Spinal cord (tissue), 10 donors: ENCODE measurements around the gene PDZD2. TPM values are rescaled to one million over a fixed set of nuclear protein-coding genes. Genes with fewer than 3 reads are reported as not detected.

ENCODE experiments used
- DNase-seq, 6 donors: peaks; one replicate each; pipeline versions ENCODE4 v3.0.0 to v3.0.0-alpha.2; 2013 to 2015; ENCODE audit warnings: low spot score in 6 of 6, low read depth in 4 of 6
- H3K27ac ChIP-seq: one replicate; pipeline ENCODE4 v1.5.1; 2013; ENCODE audit warnings: low read depth, low read length, control low read depth
- H3K27me3 ChIP-seq: one replicate; pipeline ENCODE4 v1.6.1; 2013; ENCODE audit warnings: low read length; ENCODE audit not compliant: control insufficient read depth, insufficient read depth
- H3K36me3 ChIP-seq: one replicate; pipeline ENCODE4 v1.6.1; 2013; ENCODE audit warnings: low read length; ENCODE audit not compliant: control insufficient read depth, insufficient read depth
- H3K4me1 ChIP-seq: one replicate; pipeline ENCODE4 v1.6.1; 2013; ENCODE audit warnings: low read length; ENCODE audit not compliant: control insufficient read depth, insufficient read depth
- H3K4me3 ChIP-seq: one replicate; pipeline ENCODE4 v1.5.1; 2013; ENCODE audit warnings: low read depth, low read length, control low read depth
- H3K9me3 ChIP-seq: one replicate; pipeline ENCODE4 v1.6.1; 2013; ENCODE audit warnings: low read length; ENCODE audit not compliant: control insufficient read depth, insufficient read depth
- WGBS: methylation state at CpG from one replicate; pipeline ENCODE4 v1.1.5; 2013; ENCODE audit warnings: missing lambda C conversion rate; ENCODE audit not compliant: insufficient coverage; 5-methylcytosine and 5-hydroxymethylcytosine counted together
- polyA plus RNA-seq, 2 donors: library from polyadenylated mRNA; unstranded; fragments of 120-200 nt; gene quantifications; one replicate each; pipeline ENCODE4 v1.2.1, GENCODE V29; 2013; ENCODE audit not compliant: insufficient read length in 2 of 2
- total RNA-seq, 2 donors: library from RNA; depleted of rRNA in 1 of 2; stranded (reverse); fragments of 120-200 nt in 1 of 2; fragments of >200 nt in 1 of 2; gene quantifications; one replicate each; pipeline versions ENCODE4 v1.2.3 to v1.2.4, GENCODE V29; 2013 to 2014
- donor health status: healthy.

Gene PDZD2
- total and polyA plus RNA-seq, 4 donors, result 22.1 to 40.2 (median 34.9) TPM

DNA sequence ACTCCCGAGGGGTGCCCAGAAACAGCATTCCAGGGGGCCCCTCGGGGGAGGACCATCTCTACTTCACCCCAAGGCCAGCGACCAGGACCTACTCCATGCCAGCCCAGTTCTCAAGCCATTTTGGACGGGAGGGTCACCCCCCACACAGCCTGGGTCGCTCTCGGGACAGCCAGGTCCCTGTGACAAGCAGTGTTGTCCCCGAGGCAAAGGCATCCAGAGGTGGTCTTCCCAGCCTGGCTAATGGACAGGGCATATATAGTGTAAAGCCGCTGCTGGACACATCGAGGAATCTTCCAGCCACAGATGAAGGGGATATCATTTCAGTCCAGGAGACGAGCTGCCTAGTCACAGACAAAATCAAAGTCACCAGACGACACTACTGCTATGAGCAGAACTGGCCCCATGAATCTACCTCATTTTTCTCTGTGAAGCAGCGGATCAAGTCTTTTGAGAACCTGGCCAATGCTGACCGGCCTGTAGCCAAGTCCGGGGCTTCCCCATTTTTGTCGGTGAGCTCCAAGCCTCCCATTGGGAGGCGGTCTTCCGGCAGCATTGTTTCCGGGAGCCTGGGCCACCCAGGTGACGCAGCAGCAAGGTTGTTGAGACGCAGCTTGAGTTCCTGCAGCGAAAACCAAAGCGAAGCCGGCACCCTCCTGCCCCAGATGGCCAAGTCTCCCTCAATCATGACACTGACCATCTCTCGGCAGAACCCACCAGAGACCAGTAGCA lies 451.3 kb downstream of the PDZD2 start:
- H3K4me3 ChIP-seq, result no peak overlapping the region
- H3K27ac ChIP-seq, result no peak overlapping the region
- no peak for DNase-seq
- H3K4me1 ChIP-seq, result peaks cover 3% of the 10 kb centered on the region
- no peaks in the 10 kb centered on the region for H3K9me3 ChIP-seq
- 88% methylated on average over 22 of the region's 24 CpGs for WGBS
- peaks cover 45% of the 10 kb centered on the region for H3K36me3 ChIP-seq
- H3K27me3 ChIP-seq, result no peaks in the 10 kb centered on the region

DNA sequence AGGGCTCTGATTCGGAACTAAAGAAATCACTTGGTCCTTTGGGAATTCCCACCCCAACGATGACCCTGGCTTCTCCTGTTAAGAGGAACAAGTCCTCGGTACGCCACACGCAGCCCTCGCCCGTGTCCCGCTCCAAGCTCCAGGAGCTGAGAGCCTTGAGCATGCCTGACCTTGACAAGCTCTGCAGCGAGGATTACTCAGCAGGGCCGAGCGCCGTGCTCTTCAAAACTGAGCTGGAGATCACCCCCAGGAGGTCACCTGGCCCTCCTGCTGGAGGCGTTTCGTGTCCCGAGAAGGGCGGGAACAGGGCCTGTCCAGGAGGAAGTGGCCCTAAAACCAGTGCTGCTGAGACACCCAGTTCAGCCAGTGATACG lies 451.8 kb downstream of the PDZD2 start:
- 93% methylated on average over 16 of the region's 17 CpGs for WGBS
- Histone ChIP-seq H3K4me3 (no peak overlapping the region), H3K36me3 (peaks cover 45% of the 10 kb centered on the region), H3K27me3 (no peaks in the 10 kb centered on the region), H3K27ac (no peak overlapping the region), H3K4me1 (peaks cover 3% of the 10 kb centered on the region), H3K9me3 (no peaks in the 10 kb centered on the region)
- no peak for DNase-seq

DNA sequence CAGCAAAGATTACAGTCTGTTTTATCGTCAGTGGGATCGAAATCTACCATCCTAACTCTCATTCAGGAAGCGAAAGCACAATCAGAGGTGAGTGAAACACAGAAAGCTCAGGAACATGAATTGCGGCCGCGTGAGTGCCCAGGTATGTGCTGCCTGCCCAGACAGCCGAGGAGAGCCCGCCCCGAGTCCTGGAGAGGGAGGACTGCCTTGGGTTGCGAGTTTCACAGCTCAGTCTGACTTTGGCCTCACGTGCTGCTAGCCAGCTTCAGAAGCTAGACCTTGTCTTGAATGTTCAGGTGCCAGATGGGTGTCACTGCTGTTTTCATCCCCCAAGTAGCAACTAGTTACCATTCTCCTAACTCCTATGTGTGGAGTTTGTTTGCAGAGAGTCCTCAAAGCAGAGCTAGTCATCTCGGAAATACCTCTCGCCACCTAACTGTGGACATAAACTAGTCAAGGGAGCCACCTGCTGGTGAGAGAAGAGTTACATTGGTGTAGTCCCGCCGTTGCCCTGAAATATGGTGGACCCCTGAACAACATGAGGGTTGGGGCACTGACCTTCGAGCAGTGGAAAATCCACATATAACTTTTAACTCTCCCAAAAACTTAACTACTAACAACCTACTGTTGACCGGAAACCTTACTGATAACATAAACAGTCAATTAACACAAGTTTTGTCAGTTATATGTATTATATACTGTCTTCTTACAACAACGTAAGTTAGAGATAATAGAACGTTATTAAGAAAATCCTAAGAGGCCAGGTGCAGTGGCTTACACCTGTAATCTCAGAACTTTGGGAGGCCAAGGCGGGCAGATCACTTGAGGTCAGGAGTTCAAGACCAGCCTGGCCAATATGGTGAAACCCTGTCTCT lies 454.2 kb downstream of the PDZD2 start:
- peaks cover 38% of the 10 kb centered on the region for H3K36me3 ChIP-seq
- 68% methylated on average over 13 of the region's 20 CpGs for WGBS
- H3K27ac ChIP-seq, result no peak overlapping the region

DNA sequence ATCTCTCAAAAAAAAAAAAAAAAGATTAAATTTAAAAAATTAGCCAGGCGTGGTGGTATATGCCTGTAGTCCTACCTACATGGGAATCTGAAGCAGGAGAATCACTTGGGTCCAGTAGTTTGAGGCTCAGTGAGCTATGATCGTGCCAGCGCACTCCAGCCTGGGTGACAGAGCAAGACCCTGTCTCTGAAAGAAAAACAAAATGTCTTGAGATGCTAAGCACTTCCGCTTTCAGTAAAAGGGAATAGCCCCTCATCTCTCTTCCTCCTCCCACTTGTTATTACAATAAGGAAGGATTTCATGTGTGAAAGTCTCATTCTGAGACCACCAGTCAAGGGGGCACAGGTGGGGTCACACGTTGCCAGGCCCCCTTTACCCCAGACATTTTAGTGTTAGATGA lies 455.8 kb downstream of the PDZD2 start:
- Histone ChIP-seq H3K4me3 (no peak overlapping the region), H3K27ac (no peak overlapping the region), H3K9me3 (no peaks in the 10 kb centered on the region), H3K4me1 (peaks cover 18% of the 10 kb centered on the region), H3K27me3 (no peaks in the 10 kb centered on the region), H3K36me3 (peaks cover 26% of the 10 kb centered on the region)
- 94% methylated on average over 2 of the region's 5 CpGs for WGBS
- no peak for DNase-seq

More for the DNA sequence above, 454.2 kb downstream of the PDZD2 start:
- Histone ChIP-seq H3K4me1 (peaks cover 9% of the 10 kb centered on the region), H3K27me3 (no peaks in the 10 kb centered on the region), H3K9me3 (no peaks in the 10 kb centered on the region), H3K4me3 (no peak overlapping the region)
- DNase-seq, result peak; percentile 53 to 94 (median 70)

DNA sequence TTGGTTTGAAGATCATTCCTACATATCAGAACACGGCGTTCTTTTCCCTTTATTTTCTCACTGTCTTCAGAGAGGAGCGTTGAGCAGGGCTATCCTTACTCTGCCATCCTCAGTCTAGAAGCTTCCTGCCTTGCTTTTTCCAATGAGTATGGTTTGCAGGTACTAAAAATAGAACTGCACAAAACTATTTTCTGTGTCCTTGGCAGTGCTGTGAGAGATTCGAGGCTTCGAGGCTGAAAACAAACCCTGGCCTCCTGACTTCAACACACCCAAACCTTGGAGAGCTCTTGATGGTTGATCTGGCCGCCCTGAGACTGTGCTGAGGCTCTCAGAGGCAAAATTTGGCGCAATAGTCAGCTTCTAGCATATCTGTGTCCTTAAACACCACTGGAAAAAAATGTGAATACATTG lies 456.3 kb downstream of the PDZD2 start:
- Histone ChIP-seq H3K4me3 (no peak overlapping the region), H3K36me3 (peaks cover 21% of the 10 kb centered on the region), H3K27ac (no peak overlapping the region), H3K27me3 (no peaks in the 10 kb centered on the region), H3K9me3 (no peaks in the 10 kb centered on the region), H3K4me1 (peaks cover 24% of the 10 kb centered on the region)
- no peak for DNase-seq
- no CpG with 5 or more reads among the region's 7 CpGs for WGBS

DNA sequence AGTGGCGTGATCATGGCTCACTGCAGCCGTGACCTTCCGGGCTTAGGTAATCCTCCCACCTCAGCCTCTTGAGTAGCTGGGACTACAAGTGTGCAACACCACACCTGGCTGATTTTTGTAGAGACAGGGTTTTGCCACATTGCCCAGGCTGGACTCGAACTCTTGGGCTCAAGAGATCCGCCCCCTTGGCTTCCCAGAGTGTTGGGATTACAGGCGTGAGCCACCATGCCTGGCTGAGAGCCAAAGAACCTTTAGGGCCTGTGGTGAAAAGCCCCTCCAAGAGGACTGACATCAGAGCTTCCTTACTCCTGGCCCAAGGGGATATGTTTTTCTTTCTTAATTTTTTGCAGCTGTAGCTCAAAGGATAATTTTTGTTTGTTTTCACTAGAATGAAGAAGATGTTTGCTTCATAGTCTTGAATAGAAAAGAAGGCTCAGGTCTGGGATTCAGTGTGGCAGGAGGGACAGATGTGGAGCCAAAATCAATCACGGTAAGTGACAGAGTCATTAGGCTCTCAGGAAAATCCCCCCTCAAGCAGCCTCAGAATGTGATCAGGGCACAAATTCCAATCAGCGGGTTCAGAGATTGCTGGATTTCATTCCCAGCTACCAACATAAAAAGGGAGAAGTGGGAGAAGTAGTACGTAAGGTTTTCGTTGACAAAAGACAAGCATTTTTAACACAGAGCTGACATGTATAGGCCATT lies 458.1 kb downstream of the PDZD2 start:
- H3K4me3 ChIP-seq, result no peak overlapping the region
- no peaks in the 10 kb centered on the region for H3K27me3 ChIP-seq
- H3K36me3 ChIP-seq, result peaks cover 20% of the 10 kb centered on the region
- DNase-seq, result peak in 1 of 6 donors; percentile 60
- H3K4me1 ChIP-seq, result peaks cover 36% of the 10 kb centered on the region
- H3K27ac ChIP-seq, result no peak overlapping the region
- 74% methylated on average over 7 of the region's 10 CpGs for WGBS
- no peaks in the 10 kb centered on the region for H3K9me3 ChIP-seq

DNA sequence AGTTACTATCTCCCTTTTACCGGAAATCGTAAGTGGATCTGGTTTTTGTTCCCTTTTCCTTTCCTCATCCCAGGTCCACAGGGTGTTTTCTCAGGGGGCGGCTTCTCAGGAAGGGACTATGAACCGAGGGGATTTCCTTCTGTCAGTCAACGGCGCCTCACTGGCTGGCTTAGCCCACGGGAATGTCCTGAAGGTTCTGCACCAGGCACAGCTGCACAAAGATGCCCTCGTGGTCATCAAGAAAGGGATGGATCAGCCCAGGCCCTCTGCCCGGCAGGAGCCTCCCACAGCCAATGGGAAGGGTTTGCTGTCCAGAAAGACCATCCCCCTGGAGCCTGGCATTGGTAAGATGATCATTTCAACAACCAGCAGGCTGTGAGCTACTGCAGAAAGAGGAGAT lies 459.4 kb downstream of the PDZD2 start:
- Histone ChIP-seq H3K4me1 (peaks cover 37% of the 10 kb centered on the region), H3K27ac (no peak overlapping the region), H3K4me3 (no peak overlapping the region), H3K36me3 (peaks cover 18% of the 10 kb centered on the region), H3K9me3 (no peaks in the 10 kb centered on the region), H3K27me3 (no peaks in the 10 kb centered on the region)
- WGBS, result 76% methylated on average over 9 of the region's 9 CpGs
- no peak for DNase-seq

DNA sequence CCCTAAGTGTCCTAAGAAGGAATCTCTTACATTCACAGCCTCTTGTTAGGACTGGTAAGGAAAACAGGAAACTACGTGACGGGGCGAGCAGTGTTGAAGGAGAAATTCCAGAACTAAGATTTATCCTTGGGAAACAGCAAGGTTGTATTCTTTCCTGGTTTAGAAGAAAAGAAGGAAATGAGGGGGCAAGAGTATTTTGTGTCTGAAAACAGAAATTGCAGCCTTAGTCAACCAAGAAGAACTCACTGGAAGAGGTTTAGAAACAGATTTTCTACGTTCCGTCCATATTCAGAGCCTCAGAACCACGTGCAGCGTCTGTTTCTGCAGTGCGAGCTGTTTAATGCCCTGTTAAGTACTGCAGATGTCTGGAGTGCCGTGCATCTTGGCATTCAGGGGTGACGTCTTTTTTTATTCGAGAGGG lies 460.0 kb downstream of the PDZD2 start:
- Histone ChIP-seq H3K27me3 (no peaks in the 10 kb centered on the region), H3K36me3 (peaks cover 22% of the 10 kb centered on the region), H3K4me1 (peaks cover 37% of the 10 kb centered on the region), H3K4me3 (no peak overlapping the region), H3K27ac (no peak overlapping the region), H3K9me3 (no peaks in the 10 kb centered on the region)
- 73% methylated on average over 10 of the region's 11 CpGs for WGBS
- DNase-seq, result peak in 1 of 6 donors; percentile 36

DNA sequence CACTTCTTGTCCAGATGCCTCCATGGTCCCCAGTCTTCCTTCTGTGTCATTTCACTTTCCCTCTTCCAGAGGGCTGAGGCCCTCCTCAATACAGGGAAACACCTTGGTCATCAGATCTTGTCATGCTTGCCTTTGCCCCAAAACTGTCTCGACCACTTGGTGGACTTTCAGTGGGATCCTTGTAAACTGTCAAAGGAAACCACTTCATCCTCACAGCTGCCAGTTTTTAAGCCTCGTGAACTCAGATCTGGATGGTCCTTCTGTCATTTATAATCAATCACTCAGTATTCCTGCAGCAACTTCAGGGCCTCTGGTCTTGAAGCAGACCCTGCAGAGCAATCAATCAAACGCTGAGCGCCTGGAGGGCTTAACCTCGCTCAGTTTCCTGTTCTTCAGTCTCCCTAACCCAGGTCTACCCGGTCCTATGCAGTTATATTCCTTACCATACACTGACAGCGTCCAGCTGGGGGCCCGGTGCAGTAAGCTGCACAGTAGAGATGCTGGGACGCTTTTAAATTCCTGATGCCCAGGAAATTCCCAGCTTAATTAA lies 460.6 kb downstream of the PDZD2 start:
- no peak overlapping the region for H3K4me3 ChIP-seq
- 54% methylated on average over 9 of the region's 9 CpGs for WGBS
- H3K9me3 ChIP-seq, result no peaks in the 10 kb centered on the region
- no peaks in the 10 kb centered on the region for H3K27me3 ChIP-seq
- peaks cover 22% of the 10 kb centered on the region for H3K36me3 ChIP-seq
- H3K4me1 ChIP-seq, result peaks cover 37% of the 10 kb centered on the region
- DNase-seq, result peak in 1 of 6 donors; percentile 18
- H3K27ac ChIP-seq, result peak overlapping the region; percentile 48
